ENCODE measurements around the gene C12orf43. TPM values are rescaled to one million over a fixed set of nuclear protein-coding genes. Genes with fewer than 3 reads are reported as not detected.
"Not testable (repeated sequence)": the region's sequence is repeated elsewhere in the genome, so short reads cannot be mapped to it uniquely, and the experiment has no call there.

Gene C12orf43
- total RNA-seq, 4 donors from 2014 or later = 15.1 to 20.2 (median 17.7) TPM

DNA sequence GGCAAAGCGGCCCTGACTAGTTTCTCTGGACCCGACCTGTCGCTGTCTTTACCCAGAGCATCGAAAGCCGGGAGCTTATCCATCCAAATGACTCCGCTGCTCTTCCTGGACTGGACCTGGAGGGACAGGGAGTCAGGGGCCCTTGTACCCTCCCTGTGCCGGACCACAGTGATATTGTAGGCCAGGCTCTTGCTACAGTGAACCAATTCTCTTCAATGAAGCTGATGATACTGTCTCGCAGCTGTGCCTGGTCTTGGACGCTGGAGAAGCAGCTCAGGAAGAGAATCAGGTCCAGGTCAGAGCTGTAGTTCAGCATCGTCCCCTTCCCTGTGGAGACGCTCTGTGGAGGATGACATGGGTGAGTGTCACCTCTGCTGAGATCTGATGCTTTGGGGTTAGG, 37.4 kb upstream of the C12orf43 start:
- Histone ChIP-seq H3K9me3 (no peaks in the 10 kb centered on the region), H3K4me1 (no peaks in the 10 kb centered on the region), H3K27me3 (peaks cover 14% of the 10 kb centered on the region), H3K4me3 (no peak overlapping the region), H3K27ac (no peak overlapping the region), H3K36me3 (no peaks in the 10 kb centered on the region)
- TF ChIP-seq POLR2A (IDR thresholded peaks at IDR 0.05) (no peak), EP300 (IDR thresholded peaks at IDR 0.05) (no peak), POLR2AphosphoS5 (IDR thresholded peaks at IDR 0.05) (no peak)
- TF ChIP-seq, protein P1, sequence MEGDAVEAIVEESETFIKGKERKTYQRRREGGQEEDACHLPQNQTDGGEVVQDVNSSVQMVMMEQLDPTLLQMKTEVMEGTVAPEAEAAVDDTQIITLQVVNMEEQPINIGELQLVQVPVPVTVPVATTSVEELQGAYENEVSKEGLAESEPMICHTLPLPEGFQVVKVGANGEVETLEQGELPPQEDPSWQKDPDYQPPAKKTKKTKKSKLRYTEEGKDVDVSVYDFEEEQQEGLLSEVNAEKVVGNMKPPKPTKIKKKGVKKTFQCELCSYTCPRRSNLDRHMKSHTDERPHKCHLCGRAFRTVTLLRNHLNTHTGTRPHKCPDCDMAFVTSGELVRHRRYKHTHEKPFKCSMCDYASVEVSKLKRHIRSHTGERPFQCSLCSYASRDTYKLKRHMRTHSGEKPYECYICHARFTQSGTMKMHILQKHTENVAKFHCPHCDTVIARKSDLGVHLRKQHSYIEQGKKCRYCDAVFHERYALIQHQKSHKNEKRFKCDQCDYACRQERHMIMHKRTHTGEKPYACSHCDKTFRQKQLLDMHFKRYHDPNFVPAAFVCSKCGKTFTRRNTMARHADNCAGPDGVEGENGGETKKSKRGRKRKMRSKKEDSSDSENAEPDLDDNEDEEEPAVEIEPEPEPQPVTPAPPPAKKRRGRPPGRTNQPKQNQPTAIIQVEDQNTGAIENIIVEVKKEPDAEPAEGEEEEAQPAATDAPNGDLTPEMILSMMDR (IDR thresholded peaks at IDR 0.05) = no peak
- no peak for ATAC-seq
- WGBS, 2 donors (ENCODE audit: low coverage in 1 of 2) = 74 to 93% methylated on average over 3 to 5 of the region's 11 CpGs

- Histone ChIP-seq H3K36me3 (no peaks in the 10 kb centered on the region), H3K27ac (no peak overlapping the region), H3K4me3 (no peak overlapping the region), H3K27me3 (peaks cover 33% of the 10 kb centered on the region), H3K4me1 (no peaks in the 10 kb centered on the region), H3K9me3 (no peaks in the 10 kb centered on the region)
- WGBS, 2 donors (ENCODE audit: low coverage in 1 of 2) = 33 to 69% methylated on average over 2 of the region's 2 CpGs
- TF ChIP-seq EP300 (IDR thresholded peaks at IDR 0.05) (no peak), POLR2AphosphoS5 (IDR thresholded peaks at IDR 0.05) (no peak), POLR2A (IDR thresholded peaks at IDR 0.05) (no peak)
- TF ChIP-seq, protein P1 (IDR thresholded peaks at IDR 0.05) = no peak
- no peak for ATAC-seq
Measured at GRCh38 chr12:121050725-121051124, 34.4 kb upstream of the C12orf43 start.

GRCh38 chr12:121048442-121048841, 32.2 kb upstream of the C12orf43 start:
- WGBS, 2 donors (ENCODE audit: low coverage in 1 of 2) = 55 to 80% methylated on average over 1 to 2 of the region's 7 CpGs
- no peak overlapping the region for H3K27ac ChIP-seq
- no peak for TF ChIP-seq EP300 (IDR thresholded peaks at IDR 0.05)
- no peak for TF ChIP-seq POLR2A (IDR thresholded peaks at IDR 0.05)
- TF ChIP-seq, protein P1 (IDR thresholded peaks at IDR 0.05) = no peak
- H3K4me3 ChIP-seq = no peak overlapping the region
- no peaks in the 10 kb centered on the region for H3K4me1 ChIP-seq
- no peaks in the 10 kb centered on the region for H3K36me3 ChIP-seq
- no peaks in the 10 kb centered on the region for H3K9me3 ChIP-seq
- peaks cover 46% of the 10 kb centered on the region for H3K27me3 ChIP-seq
- ATAC-seq = no peak

DNA sequence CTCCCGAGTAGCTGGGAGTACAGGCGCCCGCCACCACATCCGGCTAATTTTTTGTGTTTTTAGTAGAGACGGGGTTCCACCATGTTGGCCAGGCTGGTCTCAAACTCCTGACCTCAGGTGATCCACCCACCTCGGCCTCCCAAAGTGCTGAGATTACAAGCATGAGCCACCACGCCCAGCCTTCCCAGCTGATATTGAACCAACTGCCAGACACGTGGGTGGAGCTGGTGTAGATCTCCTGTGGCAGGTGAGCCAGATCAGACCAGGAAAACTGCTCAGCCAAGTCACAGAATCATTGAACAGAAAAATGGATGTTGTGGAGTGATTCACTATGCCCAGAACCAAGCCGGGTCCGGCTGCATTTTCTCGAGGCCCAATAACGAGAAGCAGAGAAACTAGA, 31.1 kb upstream of the C12orf43 start:
- WGBS, 2 donors (ENCODE audit: low coverage in 1 of 2) = 72 to 94% methylated on average over 4 to 9 of the region's 12 CpGs
- not testable (repeated sequence) for H3K4me3 ChIP-seq, H3K9me3 ChIP-seq, ATAC-seq, H3K36me3 ChIP-seq, H3K27ac ChIP-seq, H3K4me1 ChIP-seq
- peaks cover 55% of the 10 kb centered on the region for H3K27me3 ChIP-seq

GRCh38 chr12:121043067-121043466, 26.8 kb upstream of the C12orf43 start:
- ATAC-seq = no peak
- WGBS, 2 donors (ENCODE audit: low coverage in 1 of 2) = 66 to 80% methylated on average over 2 to 4 of the region's 4 CpGs
- no peaks in the 10 kb centered on the region for H3K36me3 ChIP-seq
- H3K4me3 ChIP-seq = no peak overlapping the region
- peaks cover 51% of the 10 kb centered on the region for H3K27me3 ChIP-seq
- no peaks in the 10 kb centered on the region for H3K9me3 ChIP-seq
- H3K4me1 ChIP-seq = no peaks in the 10 kb centered on the region
- TF ChIP-seq POLR2A (IDR thresholded peaks at IDR 0.05) = no peak
- TF ChIP-seq, protein P1 (IDR thresholded peaks at IDR 0.05) = no peak
- no peak overlapping the region for H3K27ac ChIP-seq
